ENCODE data around the gene PRPF8. TPM values are rescaled to one million over a fixed set of nuclear protein-coding genes. Genes with fewer than 3 reads are reported as not detected.
A peak's percentile ranks its signal among the peaks of the same experiment; 100 is the strongest.

Gene PRPF8
- total and polyA plus RNA-seq, 2 of the 13 experiments (the other 11 are each of a cell fraction or from before 2014, with no cell fraction given), result 112 to 179 TPM

DNA sequence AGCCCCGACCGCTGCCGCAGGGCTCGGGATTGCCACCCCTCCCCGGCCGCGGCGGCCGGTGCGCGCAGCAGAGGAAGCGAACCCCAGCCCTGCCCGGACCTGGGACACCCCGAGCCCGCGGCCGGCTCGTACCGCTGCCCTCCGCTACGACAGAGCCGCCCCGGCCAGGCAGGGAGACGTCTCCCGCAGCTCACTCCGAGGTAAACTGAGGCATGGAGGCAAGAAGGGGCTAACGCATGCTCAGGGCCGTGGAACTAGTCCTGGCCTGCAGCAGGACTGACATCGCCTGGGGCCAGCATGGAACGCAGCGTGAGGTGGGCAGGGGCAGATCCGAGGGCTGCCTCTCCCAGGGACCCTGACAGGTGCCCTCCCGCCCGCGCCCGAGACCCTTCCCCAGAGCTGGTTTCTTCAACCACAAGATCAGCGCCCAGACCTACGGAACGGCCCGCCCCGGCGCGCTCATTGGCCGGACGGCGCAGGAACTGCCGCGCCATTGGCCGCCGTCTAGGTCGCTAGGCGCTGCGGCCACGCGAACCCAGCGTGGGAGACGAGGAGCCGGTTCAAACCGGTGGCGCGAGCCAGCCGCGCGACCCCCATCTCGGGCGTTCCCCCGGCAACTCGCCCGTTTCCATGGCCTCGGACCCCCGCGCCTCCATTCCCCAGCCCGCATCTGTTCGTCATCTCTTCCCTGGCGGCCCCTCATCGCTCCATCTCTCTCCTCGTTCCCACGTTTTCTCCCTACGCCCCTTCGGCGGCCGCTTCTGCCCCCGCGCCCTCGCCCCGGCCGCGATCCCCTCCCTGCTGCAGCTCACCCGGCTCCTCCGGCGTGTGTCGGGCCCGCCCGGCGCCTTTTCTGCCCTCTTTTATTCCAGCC, 56.4 kb downstream of the PRPF8 start, which contains the start of gene SLC43A2 (continued):
- TF ChIP-seq, protein P1, sequence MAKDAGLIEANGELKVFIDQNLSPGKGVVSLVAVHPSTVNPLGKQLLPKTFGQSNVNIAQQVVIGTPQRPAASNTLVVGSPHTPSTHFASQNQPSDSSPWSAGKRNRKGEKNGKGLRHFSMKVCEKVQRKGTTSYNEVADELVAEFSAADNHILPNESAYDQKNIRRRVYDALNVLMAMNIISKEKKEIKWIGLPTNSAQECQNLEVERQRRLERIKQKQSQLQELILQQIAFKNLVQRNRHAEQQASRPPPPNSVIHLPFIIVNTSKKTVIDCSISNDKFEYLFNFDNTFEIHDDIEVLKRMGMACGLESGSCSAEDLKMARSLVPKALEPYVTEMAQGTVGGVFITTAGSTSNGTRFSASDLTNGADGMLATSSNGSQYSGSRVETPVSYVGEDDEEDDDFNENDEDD (CRISPR knock-in tag; IDR thresholded peaks at IDR 0.05; ENCODE audit: borderline replicate concordance), result peak; percentile 76; the same call in 1 of the 2 replicates
- TF ChIP-seq, protein P2, sequence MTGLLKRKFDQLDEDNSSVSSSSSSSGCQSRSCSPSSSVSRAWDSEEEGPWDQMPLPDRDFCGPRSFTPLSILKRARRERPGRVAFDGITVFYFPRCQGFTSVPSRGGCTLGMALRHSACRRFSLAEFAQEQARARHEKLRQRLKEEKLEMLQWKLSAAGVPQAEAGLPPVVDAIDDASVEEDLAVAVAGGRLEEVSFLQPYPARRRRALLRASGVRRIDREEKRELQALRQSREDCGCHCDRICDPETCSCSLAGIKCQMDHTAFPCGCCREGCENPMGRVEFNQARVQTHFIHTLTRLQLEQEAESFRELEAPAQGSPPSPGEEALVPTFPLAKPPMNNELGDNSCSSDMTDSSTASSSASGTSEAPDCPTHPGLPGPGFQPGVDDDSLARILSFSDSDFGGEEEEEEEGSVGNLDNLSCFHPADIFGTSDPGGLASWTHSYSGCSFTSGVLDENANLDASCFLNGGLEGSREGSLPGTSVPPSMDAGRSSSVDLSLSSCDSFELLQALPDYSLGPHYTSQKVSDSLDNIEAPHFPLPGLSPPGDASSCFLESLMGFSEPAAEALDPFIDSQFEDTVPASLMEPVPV (CRISPR knock-in tag; IDR thresholded peaks at IDR 0.05), result peak; percentile 78; the same call in 1 of the 2 replicates
- TF ChIP-seq ZFP36L1 (CRISPR knock-in tag; IDR thresholded peaks at IDR 0.05) (no peak), SMC3 (IDR thresholded peaks at IDR 0.05; ENCODE audit: low read length) (no peak), FOXO1 (CRISPR knock-in tag; IDR thresholded peaks at IDR 0.05) (no peak), ZNF441 (CRISPR knock-in tag; IDR thresholded peaks at IDR 0.05; ENCODE audit: borderline replicate concordance) (no peak; the same call in 1 of the 2 replicates), MIER3 (CRISPR knock-in tag; IDR thresholded peaks at IDR 0.05; ENCODE audit: borderline replicate concordance) (no peak), PCBP1 (IDR thresholded peaks at IDR 0.05; ENCODE audit: borderline replicate concordance, low read depth, low read length) (no peak), MLLT10 (CRISPR knock-in tag; IDR thresholded peaks at IDR 0.05) (no peak), TMF1 (CRISPR knock-in tag; IDR thresholded peaks at IDR 0.05; ENCODE audit: low read depth) (peak; percentile 22), RFX3 (CRISPR knock-in tag; IDR thresholded peaks at IDR 0.05) (peak; percentile 41; the same call in 1 of the 2 replicates), ZNF589 (CRISPR knock-in tag; conservative IDR thresholded peaks at IDR 0.05) (0 out of 2 replicates have a peak, but pooled peaks have one; percentile 12), DMTF1 (CRISPR knock-in tag; IDR thresholded peaks at IDR 0.05) (no peak), JUNB (CRISPR knock-in tag; IDR thresholded peaks at IDR 0.05; ENCODE audit: borderline replicate concordance) (no peak), ZBED4 (CRISPR knock-in tag; IDR thresholded peaks at IDR 0.05; ENCODE audit: borderline replicate concordance) (no peak)
